HL-60 (cell line): Measurements from ENCODE around the gene FAM76A.

Source experiments
- DNase-seq, 2 experiments: peaks; one replicate each; pipeline ENCODE4 v3.0.0-alpha.2; 2010 to 2020; ENCODE audit warnings: low read depth in 1 of 2, low spot score in 1 of 2
- H3K27ac ChIP-seq: fragments of 250-450 bp; sonication (Bioruptor Pico); replicated peaks from 2 replicates; pipeline ENCODE4 v1.5.1; 2020; ENCODE audit warnings: mild to moderate bottlenecking, moderate library complexity
- H3K27me3 ChIP-seq: fragments of 250-450 bp; sonication (Bioruptor Pico); 2 replicates; pipeline ENCODE4 v1.5.1; 2021; ENCODE audit warnings: mild to moderate bottlenecking, moderate library complexity; ENCODE audit not compliant: insufficient read depth, poor library complexity, severe bottlenecking
- H3K4me3 ChIP-seq: replicated peaks from 2 replicates; pipeline ENCODE4 v1.5.1; 2011; ENCODE audit warnings: mild to moderate bottlenecking, control low read depth, low read length; ENCODE audit not compliant: insufficient read depth
- GABPA ChIP-seq: IDR thresholded peaks from 2 replicates; pipeline ENCODE4 v1.6.1; 2012; ENCODE audit warnings: low read depth
- POLR2AphosphoS5 ChIP-seq: IDR thresholded peaks from 2 replicates; pipeline ENCODE4 v1.6.1; 2012; ENCODE audit warnings: low read depth
- SPI1 ChIP-seq: IDR thresholded peaks from 2 replicates; pipeline ENCODE4 v1.6.1; 2012; ENCODE audit warnings: low read depth, mild to moderate bottlenecking, borderline replicate concordance
- TF ChIP-seq, protein P1 (sequence below): IDR thresholded peaks from 2 replicates; pipeline ENCODE4 v1.6.1; 2012; ENCODE audit warnings: low read depth; ENCODE audit not compliant: insufficient replicate concordance
- TF ChIP-seq, protein P2 (sequence below): IDR thresholded peaks from one replicate; pipeline ENCODE4 v1.5.1; 2011; ENCODE audit warnings: low read length, control low read depth, inconsistent platforms; ENCODE audit not compliant: insufficient read depth

Gene FAM76A

DNA sequence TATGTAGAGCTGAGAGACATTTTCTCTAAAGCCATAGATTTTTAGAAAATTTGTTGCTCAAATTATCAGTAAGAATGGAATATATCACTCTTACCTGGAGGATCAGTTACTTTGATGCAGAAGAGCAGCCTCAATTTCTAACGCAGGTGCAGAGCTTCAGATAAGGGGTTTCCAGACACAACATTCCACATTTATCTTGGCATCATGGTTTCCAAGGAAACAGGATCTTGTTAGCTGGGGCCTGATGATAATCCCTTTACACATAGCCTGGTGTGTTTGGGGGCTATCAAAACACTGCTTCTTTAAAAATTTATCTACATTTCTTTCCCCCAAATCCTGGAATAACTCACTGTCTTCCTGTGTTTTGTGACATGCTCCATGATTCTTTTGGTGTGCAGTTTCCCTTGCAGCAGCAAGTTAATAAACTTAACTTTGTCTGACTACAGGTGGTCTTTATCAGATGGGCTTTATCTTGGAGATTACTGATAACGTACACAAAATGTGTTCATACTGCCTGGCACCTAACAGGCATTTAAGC, 44.6 kb downstream of the FAM76A start:
- DNase-seq, result no peak

DNA sequence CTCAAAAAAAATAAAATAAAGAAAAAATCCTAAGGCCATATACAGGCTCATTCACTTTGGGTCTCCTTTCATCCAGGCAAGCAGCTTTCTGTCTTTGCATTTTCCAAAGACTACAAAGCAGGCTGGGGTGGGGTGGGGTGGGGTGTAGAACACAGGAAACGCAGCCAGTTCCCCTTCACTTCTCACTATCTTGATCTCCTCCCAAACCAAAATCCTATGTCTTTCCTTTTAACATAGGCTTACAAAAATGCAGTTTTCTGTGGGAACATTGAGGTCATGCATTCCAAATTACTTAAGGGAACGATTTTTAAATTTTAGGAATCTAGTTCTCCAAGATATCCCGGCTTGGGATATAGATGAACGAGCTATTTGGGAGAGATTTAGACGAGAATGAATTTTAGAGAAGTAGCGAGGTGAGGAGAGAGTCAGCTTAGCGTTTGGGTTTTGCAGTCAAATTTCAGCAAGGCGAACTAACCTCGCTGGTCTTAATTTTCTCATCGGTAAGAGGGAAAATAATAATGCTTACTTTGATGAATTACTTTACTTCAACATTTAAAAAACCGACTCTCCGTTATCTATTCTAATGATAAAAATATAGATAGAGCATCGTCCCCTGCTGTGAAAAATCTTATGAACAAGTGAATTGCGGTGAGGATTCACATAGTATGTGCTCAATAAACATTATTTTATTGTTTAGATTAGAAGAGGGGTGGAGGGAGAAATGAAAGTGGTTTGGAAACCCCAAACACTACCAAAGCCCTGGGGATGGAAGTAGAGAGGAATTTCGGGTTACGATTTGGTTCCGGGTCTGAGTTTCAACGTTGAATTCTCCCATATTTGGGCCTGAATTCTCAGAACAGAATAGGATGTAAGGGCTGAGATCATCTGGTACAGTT, 46.5 kb downstream of the FAM76A start:
- Histone ChIP-seq H3K27me3 (no peaks in the 10 kb centered on the region), H3K4me3 (peak overlapping the region; percentile 100), H3K27ac (peak overlapping the region; percentile 13; the same call in 1 of the 2 replicates)
- DNase-seq, result no peak
- no peak for TF ChIP-seq SPI1
- TF ChIP-seq GABPA, result no peak
- no peak for TF ChIP-seq POLR2AphosphoS5
- TF ChIP-seq, protein P1, sequence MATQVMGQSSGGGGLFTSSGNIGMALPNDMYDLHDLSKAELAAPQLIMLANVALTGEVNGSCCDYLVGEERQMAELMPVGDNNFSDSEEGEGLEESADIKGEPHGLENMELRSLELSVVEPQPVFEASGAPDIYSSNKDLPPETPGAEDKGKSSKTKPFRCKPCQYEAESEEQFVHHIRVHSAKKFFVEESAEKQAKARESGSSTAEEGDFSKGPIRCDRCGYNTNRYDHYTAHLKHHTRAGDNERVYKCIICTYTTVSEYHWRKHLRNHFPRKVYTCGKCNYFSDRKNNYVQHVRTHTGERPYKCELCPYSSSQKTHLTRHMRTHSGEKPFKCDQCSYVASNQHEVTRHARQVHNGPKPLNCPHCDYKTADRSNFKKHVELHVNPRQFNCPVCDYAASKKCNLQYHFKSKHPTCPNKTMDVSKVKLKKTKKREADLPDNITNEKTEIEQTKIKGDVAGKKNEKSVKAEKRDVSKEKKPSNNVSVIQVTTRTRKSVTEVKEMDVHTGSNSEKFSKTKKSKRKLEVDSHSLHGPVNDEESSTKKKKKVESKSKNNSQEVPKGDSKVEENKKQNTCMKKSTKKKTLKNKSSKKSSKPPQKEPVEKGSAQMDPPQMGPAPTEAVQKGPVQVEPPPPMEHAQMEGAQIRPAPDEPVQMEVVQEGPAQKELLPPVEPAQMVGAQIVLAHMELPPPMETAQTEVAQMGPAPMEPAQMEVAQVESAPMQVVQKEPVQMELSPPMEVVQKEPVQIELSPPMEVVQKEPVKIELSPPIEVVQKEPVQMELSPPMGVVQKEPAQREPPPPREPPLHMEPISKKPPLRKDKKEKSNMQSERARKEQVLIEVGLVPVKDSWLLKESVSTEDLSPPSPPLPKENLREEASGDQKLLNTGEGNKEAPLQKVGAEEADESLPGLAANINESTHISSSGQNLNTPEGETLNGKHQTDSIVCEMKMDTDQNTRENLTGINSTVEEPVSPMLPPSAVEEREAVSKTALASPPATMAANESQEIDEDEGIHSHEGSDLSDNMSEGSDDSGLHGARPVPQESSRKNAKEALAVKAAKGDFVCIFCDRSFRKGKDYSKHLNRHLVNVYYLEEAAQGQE, result no peak
- TF ChIP-seq, protein P2, sequence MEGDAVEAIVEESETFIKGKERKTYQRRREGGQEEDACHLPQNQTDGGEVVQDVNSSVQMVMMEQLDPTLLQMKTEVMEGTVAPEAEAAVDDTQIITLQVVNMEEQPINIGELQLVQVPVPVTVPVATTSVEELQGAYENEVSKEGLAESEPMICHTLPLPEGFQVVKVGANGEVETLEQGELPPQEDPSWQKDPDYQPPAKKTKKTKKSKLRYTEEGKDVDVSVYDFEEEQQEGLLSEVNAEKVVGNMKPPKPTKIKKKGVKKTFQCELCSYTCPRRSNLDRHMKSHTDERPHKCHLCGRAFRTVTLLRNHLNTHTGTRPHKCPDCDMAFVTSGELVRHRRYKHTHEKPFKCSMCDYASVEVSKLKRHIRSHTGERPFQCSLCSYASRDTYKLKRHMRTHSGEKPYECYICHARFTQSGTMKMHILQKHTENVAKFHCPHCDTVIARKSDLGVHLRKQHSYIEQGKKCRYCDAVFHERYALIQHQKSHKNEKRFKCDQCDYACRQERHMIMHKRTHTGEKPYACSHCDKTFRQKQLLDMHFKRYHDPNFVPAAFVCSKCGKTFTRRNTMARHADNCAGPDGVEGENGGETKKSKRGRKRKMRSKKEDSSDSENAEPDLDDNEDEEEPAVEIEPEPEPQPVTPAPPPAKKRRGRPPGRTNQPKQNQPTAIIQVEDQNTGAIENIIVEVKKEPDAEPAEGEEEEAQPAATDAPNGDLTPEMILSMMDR, result no peak

More for the DNA sequence above, 44.6 kb downstream of the FAM76A start:
- no peak for TF ChIP-seq GABPA
- TF ChIP-seq POLR2AphosphoS5, result no peak
- TF ChIP-seq SPI1, result no peak
- TF ChIP-seq, protein P2, result no peak
- TF ChIP-seq, protein P1, result no peak
- no peak overlapping the region for H3K27ac ChIP-seq
- no peaks in the 10 kb centered on the region for H3K27me3 ChIP-seq
- no peak overlapping the region for H3K4me3 ChIP-seq

DNA sequence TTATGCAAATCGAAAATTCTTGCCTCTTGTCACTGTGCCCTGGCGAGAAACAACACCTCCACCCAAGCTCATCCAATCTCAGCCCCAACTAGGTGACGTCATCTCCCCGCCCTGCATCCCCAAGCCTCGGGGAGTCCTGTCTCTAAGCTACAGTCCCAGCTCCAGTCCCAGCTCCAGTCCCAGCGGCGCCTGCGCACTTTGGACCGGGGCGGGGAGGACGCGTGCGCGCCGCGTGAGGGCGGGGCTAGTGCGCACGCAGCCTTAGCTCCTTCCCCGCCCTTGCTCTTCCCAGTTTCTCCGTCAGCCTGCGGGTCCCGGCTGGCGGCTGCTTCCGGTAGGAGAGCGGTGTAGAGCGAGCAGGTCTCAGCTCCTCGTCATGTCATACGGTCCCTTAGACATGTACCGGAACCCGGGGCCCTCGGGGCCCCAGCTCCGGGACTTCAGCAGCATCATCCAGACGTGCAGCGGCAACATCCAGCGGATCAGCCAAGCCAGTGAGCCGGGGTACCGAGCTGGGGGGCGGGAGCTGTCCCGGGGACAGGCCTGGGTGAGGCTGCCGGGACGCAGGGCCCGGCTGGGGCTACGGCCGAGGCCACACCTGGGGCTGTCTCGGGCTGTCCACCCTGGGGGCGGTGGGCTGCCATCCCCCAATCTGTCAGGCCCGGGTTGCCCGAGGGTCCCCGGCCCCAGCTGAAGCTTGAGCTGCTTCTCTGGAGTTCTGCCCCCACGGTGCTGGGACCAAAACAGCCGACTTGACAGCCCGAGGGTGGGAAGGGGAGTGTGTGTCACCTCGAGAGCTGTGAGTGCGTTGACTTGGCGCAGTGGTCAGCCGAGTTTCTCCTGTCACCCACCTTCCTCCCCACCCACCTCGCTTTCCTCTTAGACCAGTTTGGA, 47.4 kb downstream of the FAM76A start, which contains the start of gene STX12:
Gene STX12 (plus strand): TSS at position 288 of the 894 bp plus-strand sequence. CDS start 89 bp downstream, at position 377.
- DNase-seq, result peak; percentile 94 to 96
- TF ChIP-seq, protein P1, result no peak
- peak; percentile 67; the same call in 1 of the 2 replicates for TF ChIP-seq POLR2AphosphoS5
- Histone ChIP-seq H3K4me3 (peak within 1 kb of the TSS; percentile 100), H3K27me3 (no peaks in the 10 kb centered on the region), H3K27ac (peak within 1 kb of the TSS; percentile 54)
